WTC11 (cell line): ENCODE results near the gene ST6GALNAC1. TPM values are rescaled to one million over a fixed set of nuclear protein-coding genes. Genes with fewer than 3 reads are reported as not detected.

Source experiments
- ATAC-seq: fragments of 200-7000 bp; cut with Tn5 transposase; 2 replicates; pipeline ENCODE4 v1.10.0; 2021; ENCODE audit warnings: mild to moderate bottlenecking, moderate library complexity
- CTCF ChIA-PET: fragments of 300-600 bp; sonication (Branson Sonifier 250); formaldehyde crosslinking; loops from one replicate; lab custom pipeline; 2021; ENCODE audit warnings: antibody characterized with exemption; lab: Charles Lee
- POLR2A ChIA-PET: fragments of 350-600 bp; sonication (Branson Sonifier 250); formaldehyde crosslinking; loops from one replicate; lab custom pipeline; 2021; ENCODE audit warnings: antibody characterized with exemption; lab: Charles Lee
- DNase-seq: peaks from one replicate; pipeline ENCODE4 v3.0.0; 2021; ENCODE audit warnings: low spot score
- H3K27ac Mint-ChIP-seq: 2 replicates; pipeline ENCODE4 v1.8.0; 2021; ENCODE audit warnings: mixed read lengths
- H3K27me3 Mint-ChIP-seq: 2 replicates; pipeline ENCODE4 v1.8.0; 2021; ENCODE audit warnings: low read depth, mild to moderate bottlenecking, moderate library complexity, mixed read lengths
- H3K36me3 Mint-ChIP-seq: 2 replicates; pipeline ENCODE4 v1.8.0; 2021; ENCODE audit warnings: mixed read lengths
- H3K4me1 Mint-ChIP-seq: 2 replicates; pipeline ENCODE4 v1.8.0; 2022; ENCODE audit warnings: mixed read lengths
- H3K4me3 Mint-ChIP-seq: 2 replicates; pipeline ENCODE4 v1.8.0; 2021; ENCODE audit warnings: mild to moderate bottlenecking, moderate library complexity, mixed read lengths
- H3K9me3 Mint-ChIP-seq: 2 replicates; pipeline ENCODE4 v1.8.0; 2021; ENCODE audit warnings: mixed read lengths
- AFF4 ChIP-seq: sonication (generic); formaldehyde crosslinking; IDR thresholded peaks from 2 replicates; pipeline ENCODE4 v1.8.1; 2023; ENCODE audit warnings: mild to moderate bottlenecking, missing genetic modification reagents, borderline replicate concordance
- CBFB ChIP-seq: sonication (generic); formaldehyde crosslinking; IDR thresholded peaks from 2 replicates; pipeline ENCODE4 v1.8.1; 2022; ENCODE audit warnings: mild to moderate bottlenecking, low read depth, missing genetic modification reagents
- CREB1 ChIP-seq: sonication (generic); formaldehyde crosslinking; IDR thresholded peaks from 2 replicates; pipeline ENCODE4 v1.8.0; 2023; ENCODE audit warnings: mild to moderate bottlenecking, missing genetic modification reagents
- CTCF ChIP-seq: fragments of 200-600 bp; IDR thresholded peaks from 2 replicates; pipeline ENCODE4 v1.8.0; 2022; ENCODE audit warnings: antibody characterized with exemption
- ELF4 ChIP-seq: sonication (generic); formaldehyde crosslinking; IDR thresholded peaks from 2 replicates; pipeline ENCODE4 v1.8.1; 2022; ENCODE audit warnings: low read depth, mild to moderate bottlenecking, moderate library complexity, missing genetic modification reagents
- FOXP1 ChIP-seq: sonication (generic); formaldehyde crosslinking; IDR thresholded peaks from 2 replicates; pipeline ENCODE4 v1.8.0; 2022; ENCODE audit warnings: missing genetic modification reagents, mild to moderate bottlenecking, moderate library complexity, borderline replicate concordance
- GABPB1 ChIP-seq: sonication (generic); formaldehyde crosslinking; IDR thresholded peaks from 2 replicates; pipeline ENCODE4 v1.8.1; 2023; ENCODE audit warnings: mild to moderate bottlenecking, missing genetic modification reagents
- GTF2I ChIP-seq: fragments of 250-450 bp; sonication (Bioruptor Pico); conservative IDR thresholded peaks from 2 replicates; pipeline ENCODE4 v1.4.0; 2021; ENCODE audit warnings: mild to moderate bottlenecking
- MAX ChIP-seq: sonication (generic); formaldehyde crosslinking; IDR thresholded peaks from 2 replicates; pipeline ENCODE4 v1.8.0; 2022; ENCODE audit warnings: mild to moderate bottlenecking, missing genetic modification reagents
- MLX ChIP-seq: sonication (generic); formaldehyde crosslinking; IDR thresholded peaks from 2 replicates; pipeline ENCODE4 v1.8.1; 2023; ENCODE audit warnings: mild to moderate bottlenecking, missing genetic modification reagents, moderate library complexity
- NR3C1 ChIP-seq: sonication (generic); formaldehyde crosslinking; conservative IDR thresholded peaks from 2 replicates; pipeline ENCODE4 v1.8.1; 2023; ENCODE audit warnings: low read depth, mild to moderate bottlenecking, missing genetic modification reagents
- PREB ChIP-seq: sonication (generic); formaldehyde crosslinking; IDR thresholded peaks from 2 replicates; pipeline ENCODE4 v1.8.1; 2022; ENCODE audit warnings: mild to moderate bottlenecking, missing genetic modification reagents, moderate library complexity, borderline replicate concordance
- SMAD4 ChIP-seq: sonication (generic); formaldehyde crosslinking; IDR thresholded peaks from 2 replicates; pipeline ENCODE4 v1.8.0; 2022; ENCODE audit warnings: mild to moderate bottlenecking, missing genetic modification reagents
- TEAD4 ChIP-seq: sonication (generic); formaldehyde crosslinking; IDR thresholded peaks from 2 replicates; pipeline ENCODE4 v1.8.0; 2022; ENCODE audit warnings: mild to moderate bottlenecking, missing genetic modification reagents
- ZNF138 ChIP-seq: sonication (generic); formaldehyde crosslinking; conservative IDR thresholded peaks from 2 replicates; pipeline ENCODE4 v1.8.1; 2022; ENCODE audit warnings: mild to moderate bottlenecking, moderate library complexity, missing genetic modification reagents
- ZNF219 ChIP-seq: sonication (generic); formaldehyde crosslinking; IDR thresholded peaks from 2 replicates; pipeline ENCODE4 v1.8.0; 2023; ENCODE audit warnings: missing genetic modification reagents, mild to moderate bottlenecking, borderline replicate concordance
- ZNF263 ChIP-seq: sonication (generic); formaldehyde crosslinking; IDR thresholded peaks from 2 replicates; pipeline ENCODE4 v1.8.1; 2022; ENCODE audit warnings: low read depth, mild to moderate bottlenecking, moderate library complexity, missing genetic modification reagents
- ZNF281 ChIP-seq: sonication (generic); formaldehyde crosslinking; IDR thresholded peaks from 2 replicates; pipeline ENCODE4 v1.8.0; 2023; ENCODE audit warnings: mild to moderate bottlenecking, missing genetic modification reagents
- ZNF396 ChIP-seq: fragments of 250-450 bp; sonication (Bioruptor Pico); IDR thresholded peaks from 2 replicates; pipeline ENCODE4 v1.8.0; 2021; ENCODE audit warnings: mild to moderate bottlenecking, moderate library complexity, borderline replicate concordance
- ZNF425 ChIP-seq: fragments of 250-450 bp; sonication (Bioruptor Pico); conservative IDR thresholded peaks from 2 replicates; pipeline ENCODE4 v1.9.0; 2021; ENCODE audit warnings: mild to moderate bottlenecking
- total RNA-seq: library from RNA; stranded (reverse); gene quantifications from 3 replicates; pipeline ENCODE4 v1.2.3, GENCODE V29; 2021

Gene ST6GALNAC1
- total RNA-seq, 1 experiment from 2014 or later, result 0.13 TPM

GRCh38 chr17:76598004-76598439 lies 45.5 kb downstream of the ST6GALNAC1 start:
- H3K27ac Mint-ChIP-seq, result no peak overlapping the region
- ChIA-PET POLR2A (no interaction called here), CTCF (interaction anchor here (1.0 to 4.3 kb wide), 5 partner anchors 12 to 83 kb away, joined by 3 to 26 read pairs (median 3); partner anchors contain the start of gene ST6GALNAC2)
- no peak overlapping the region for H3K4me3 Mint-ChIP-seq
- H3K36me3 Mint-ChIP-seq, result peaks cover 6% of the 10 kb centered on the region; the same call in 1 of the 2 replicates
- no peak for DNase-seq
- peaks cover 16% of the 10 kb centered on the region for H3K9me3 Mint-ChIP-seq
- TF ChIP-seq ELF4 (CRISPR knock-in tag) (no peak), CBFB (no peak), GTF2I (CRISPR knock-in tag) (no peak), FOXP1 (CRISPR knock-in tag) (no peak), CREB1 (CRISPR knock-in tag) (no peak), ZNF219 (CRISPR knock-in tag) (no peak), ZNF396 (no peak), GABPB1 (CRISPR knock-in tag) (no peak), ZNF425 (CRISPR knock-in tag) (no peak), ZNF263 (CRISPR knock-in tag) (no peak), MAX (CRISPR knock-in tag) (no peak), CTCF (no peak), ZNF138 (CRISPR knock-in tag) (no peak), AFF4 (no peak), NR3C1 (no peak), TEAD4 (CRISPR knock-in tag) (no peak), SMAD4 (CRISPR knock-in tag) (no peak), MLX (CRISPR knock-in tag) (no peak), ZNF281 (CRISPR knock-in tag) (no peak), PREB (no peak)
- TF ChIP-seq, all 79 proteins: peak for 0
- H3K27me3 Mint-ChIP-seq, result no peaks in the 10 kb centered on the region; the same call in 1 of the 2 replicates
- peaks cover 15% of the 10 kb centered on the region for H3K4me1 Mint-ChIP-seq
- ATAC-seq, result no peak
